GM19455 (cell line): ENCODE results near the gene USP36.
"Not testable (repeated sequence)": the region's sequence is repeated elsewhere in the genome, so short reads cannot be mapped to it uniquely, and the experiment has no call there.

ENCODE experiments used
- ATAC-seq: cut with Tn5 transposase; IDR thresholded peaks from one replicate; pipeline ENCODE4 v1.9.1; 2021; ENCODE audit not compliant: unreplicated experiment

Gene USP36

DNA sequence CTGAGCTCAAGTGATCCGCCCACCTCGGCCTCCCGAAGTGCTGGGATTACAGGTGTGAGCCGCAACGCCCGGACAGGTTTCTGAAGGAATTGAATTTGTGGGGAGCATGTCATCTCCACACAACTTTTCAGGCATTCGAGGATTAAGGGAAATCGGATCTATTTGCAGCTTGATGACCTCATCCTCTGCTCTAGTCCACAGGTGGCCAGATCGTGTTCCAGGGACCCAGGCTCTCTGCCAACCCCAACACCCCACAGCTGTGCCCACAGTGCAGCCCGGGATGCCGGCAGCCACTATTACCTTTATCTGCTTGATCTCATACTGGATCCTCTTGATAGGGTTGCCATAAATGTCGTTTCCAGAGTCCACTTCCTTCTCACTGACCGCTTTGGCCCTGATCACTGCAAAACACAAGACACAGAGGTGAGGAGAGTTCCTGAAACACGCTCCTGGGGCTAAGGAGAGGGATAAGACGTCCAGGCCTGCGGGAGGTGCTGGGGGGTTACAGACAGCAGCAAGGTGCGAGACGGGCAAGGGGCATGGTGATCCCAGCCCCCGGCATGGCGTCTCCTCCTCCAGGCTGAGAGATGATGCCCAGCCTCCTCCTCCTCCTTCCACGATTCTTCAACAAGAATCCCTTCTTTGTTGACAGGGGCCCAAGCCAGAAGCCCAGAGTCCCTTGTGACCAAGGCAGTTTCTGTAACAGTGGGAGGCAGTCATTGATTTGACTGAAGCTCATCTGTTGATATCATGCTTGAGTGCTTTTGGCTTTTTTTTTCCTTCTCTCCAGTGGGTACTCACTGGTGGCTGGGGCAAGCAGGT is 33.1 kb upstream of the USP36 start:
- no peak for ATAC-seq

DNA sequence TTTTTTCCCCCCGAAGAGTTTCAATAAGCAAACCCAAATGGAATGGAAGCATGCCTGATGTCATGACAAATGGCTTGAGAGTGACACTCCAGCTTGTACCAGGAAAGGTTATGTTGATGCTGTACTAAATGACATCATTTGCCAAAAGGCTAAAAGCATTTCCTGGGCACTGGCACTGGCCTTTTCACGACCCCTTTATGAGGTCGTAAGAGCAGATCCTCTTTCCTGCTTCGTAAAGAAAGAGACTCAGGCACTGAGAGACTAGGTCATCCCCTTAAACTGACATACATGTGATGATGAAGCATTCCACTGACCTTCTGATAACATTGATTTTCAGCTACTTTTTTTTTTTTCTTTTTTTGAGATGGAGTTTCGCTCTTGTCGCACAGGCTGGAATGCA is 31.9 kb upstream of the USP36 start:
- no peak for ATAC-seq

DNA sequence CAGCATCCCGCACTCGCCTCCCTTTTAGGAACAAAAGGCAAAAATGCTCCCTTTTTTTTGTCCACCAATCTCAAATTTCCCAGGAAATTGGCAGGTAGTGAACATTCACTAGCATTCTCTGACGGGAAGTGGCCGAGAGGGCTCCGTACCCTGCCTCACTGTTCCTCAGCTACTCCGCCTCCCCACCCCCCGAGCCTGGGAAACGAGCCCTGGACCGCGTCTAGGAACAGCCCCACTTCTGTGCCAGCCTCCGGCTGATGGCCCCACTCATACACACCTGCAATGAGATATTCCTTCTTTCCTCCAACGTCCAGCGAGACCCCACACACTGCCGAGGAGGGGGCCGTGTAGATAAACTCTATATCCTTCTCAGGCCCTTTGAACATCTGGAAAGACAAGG is 30.0 kb upstream of the USP36 start:
- no peak for ATAC-seq

DNA sequence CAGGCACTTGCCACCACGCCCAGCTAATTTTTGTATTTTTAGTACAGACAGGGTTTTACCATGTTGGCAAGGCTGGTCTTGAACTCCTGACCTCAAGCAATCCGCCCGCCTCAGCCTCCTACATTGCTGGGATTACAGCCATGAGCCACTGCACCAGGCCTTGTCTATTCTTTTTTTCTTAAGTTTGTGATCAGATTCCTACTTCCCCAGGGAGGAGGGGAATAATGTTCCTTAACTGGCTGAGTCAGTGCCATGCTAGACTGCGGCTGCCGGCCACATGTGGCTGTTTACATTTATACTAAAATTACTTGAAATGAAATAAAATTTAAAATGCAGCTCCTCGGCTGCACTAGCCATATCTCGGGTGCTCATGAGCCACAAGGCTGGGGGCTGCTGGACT is 27.8 kb upstream of the USP36 start:
- ATAC-seq, result no peak

DNA sequence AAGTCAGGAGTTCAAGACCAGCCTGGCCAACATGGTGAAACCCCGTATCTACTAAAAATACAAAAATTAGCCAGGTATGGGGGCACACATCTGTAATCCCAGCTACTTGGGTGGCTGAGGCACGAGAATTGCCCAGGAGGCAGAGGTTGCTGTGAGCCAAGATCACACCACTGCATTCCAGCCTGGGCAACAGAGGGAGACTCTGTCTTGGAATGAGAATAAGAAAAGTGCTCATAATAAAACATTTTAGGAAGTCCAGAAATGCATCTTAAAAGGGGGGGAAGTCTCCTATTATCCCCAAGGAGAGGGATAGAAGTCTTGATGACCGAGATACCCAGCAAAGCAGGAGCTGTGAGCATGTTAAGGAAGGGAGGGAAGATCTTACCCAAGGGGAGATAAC is 26.4 kb upstream of the USP36 start:
- ATAC-seq, result not testable (repeated sequence)

DNA sequence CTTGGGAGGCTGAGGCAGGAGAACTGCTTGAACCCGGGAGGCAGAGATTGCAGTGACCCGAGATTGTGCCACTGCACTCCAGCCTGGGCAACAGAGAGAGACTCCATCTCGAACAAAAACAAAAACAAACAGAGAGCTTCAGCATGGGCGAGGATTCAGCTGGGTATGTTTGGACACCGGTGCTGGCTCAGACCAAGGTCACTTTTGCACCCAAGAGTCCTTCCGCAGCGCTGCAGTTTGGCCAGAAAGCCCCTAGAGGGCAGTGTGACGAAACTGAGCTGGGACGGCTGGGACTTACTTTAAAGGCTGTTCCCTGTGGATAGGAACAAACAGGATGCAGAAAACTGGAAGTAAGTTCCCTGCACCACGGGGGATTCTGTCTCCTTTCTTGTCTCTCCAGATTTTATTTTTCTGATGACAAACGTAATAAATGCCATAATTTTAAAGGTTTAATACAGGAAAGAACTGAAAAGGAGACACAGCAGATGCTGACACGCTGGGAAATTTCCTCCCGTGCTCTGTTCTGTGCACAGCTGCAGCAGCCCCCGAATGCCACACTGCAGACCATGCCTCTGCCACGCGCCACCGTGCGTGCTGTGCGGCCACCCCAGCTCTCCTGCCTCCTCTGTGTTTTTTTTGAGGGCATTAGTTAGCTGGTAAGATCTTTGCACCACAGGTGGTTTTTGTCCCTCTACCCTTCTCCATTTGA is 25.2 kb upstream of the USP36 start:
- ATAC-seq, result no peak

DNA sequence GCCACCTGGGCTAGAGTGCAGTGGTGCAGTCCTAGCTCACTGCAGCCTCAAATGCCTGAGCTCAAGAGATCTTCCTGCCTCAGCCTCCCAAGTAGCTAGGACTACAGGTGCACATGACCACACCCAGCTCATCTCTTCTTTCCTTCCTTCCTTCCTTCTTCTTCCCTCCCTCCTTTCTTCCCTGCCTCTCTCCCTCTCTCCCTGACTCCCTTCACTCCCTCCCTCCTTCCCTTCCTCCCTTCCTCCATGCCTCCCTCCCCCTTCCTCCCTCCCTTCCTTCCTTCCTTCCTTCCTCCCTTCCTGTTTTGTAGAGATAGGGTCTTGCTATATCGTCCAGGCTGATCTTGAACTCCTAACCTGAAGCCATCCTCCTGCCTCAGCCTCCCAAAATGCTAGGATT is 23.5 kb upstream of the USP36 start:
- no peak for ATAC-seq

DNA sequence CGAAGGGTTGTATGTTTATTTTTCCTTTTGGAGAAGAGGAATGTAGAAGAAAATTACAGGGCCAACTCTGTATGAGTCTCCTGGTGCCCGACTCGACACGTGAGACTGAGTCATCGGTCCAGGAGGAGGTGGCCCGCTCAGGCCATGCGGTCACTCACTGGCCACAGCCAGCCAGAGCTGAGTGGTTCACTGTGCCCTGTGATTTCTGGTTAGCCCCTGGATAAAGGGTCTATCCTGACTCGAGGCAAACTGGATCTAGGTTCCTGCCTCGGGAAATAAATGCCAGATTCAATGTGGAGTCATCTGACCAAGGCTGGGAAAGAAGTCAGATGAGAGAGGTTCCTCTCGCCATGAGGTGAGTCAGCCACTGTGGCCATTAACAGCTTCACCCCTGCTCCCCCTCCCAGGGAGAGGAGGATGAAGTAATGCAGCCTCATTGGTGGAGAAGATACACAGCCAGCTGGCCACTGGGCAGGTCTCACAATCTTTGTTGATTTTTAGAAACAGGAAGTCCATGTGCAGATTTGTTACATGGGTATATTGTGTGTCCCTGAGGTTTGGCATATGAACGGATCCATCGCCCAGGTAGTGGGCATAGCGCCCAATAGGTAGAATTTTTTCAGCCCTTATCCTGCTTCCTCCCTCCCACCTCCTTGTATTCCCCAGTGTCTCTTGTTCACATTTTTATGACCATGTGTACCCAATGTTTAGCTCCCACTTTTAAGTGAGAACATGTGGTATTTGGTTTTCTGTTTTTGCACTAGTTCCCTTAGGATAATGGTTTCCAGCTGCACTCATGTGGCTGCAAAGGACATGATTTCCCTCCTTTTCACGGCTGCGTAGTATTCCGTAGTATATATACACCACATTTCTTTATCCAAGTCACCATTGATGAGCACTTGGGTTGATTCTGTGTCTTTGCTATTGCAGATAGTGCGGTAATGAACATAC is 21.7 kb upstream of the USP36 start:
- no peak for ATAC-seq

DNA sequence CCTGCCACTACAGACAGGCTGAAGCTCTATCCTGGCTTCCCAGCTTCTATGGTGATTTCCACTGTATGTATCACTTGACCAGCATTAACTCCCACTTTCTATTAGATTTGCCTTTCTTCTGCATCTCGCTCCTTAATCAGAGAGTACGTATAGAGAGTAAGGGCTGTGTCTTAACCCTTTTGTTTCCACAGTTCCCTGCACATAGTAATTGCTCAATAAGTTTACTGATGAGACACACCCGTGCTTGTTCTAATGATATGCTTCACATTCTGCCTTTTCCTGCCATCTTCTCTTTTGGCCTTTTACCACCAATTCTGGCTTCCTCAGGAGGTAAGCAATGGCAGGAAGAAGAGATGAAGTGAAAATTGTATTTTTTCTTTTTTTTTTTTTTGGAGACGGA is 20.6 kb upstream of the USP36 start:
- ATAC-seq, result no peak

DNA sequence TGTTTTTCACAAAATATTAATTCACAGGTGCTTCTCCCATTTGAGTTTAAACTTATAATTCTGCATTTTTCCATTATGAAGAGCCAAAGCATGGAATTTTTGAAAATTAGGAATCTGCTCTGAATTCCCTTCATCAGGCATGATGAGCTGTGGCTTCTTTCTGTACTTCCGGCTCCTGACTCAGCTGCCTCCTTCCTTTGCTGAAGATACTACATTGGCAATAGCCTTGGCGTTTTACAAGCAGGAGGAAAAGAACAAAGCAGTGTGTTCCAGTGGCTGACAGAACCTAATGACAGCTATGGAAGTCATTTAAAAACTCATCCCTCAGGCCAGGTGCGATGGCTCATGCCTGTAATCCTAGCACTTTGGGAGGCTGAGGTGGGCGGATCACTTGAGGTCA is 18.4 kb upstream of the USP36 start:
- no peak for ATAC-seq

DNA sequence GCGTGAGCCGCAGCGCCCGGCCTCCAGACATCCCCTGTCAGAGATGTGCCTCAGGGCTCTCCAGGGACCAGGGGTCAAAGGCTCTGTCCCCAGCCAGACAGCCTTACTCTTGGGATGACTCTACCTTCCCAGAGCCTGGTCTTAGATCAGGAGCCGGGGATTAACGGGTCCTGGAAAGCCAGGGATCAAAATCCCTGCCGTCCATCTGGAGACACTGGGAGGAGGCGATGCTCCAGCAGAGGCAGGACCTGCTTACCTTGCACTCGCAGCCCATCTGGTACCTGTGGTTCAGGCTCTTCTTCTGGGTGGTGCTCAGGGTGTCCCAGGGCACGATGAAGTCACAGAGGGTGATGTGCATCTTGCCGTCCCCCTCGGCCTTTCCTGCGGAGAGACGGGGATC is 16.7 kb upstream of the USP36 start:
- ATAC-seq, result no peak

DNA sequence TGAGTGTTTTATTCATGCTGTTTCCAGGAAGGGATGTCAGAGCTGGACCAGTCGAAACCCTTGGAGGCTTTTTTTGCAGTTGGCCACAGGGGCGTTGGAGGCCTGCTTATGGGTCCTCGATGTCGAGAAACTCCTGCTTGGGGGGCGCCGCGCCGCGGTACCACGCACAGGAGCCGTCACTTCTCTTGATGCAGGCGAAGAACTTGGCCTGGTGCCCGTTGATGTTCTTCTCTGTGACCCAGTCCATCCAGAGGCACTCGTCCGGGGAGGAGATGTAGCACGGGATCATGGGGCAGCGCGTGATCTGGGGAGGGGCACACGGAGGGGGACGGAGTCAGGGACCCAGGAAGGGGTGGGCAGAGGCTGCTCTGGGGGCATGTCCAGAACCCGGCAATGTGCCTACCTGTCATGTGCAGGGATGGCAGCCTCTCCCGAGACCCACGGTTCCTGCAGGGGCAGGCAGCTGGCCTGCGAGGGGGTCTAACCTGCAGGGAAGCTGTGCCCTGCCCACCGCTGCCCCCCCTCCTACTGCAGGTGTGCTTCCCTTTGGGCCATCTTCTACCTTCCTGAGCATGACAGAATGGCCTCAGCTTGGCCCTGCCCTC is 15.0 kb upstream of the USP36 start:
- no peak for ATAC-seq

DNA sequence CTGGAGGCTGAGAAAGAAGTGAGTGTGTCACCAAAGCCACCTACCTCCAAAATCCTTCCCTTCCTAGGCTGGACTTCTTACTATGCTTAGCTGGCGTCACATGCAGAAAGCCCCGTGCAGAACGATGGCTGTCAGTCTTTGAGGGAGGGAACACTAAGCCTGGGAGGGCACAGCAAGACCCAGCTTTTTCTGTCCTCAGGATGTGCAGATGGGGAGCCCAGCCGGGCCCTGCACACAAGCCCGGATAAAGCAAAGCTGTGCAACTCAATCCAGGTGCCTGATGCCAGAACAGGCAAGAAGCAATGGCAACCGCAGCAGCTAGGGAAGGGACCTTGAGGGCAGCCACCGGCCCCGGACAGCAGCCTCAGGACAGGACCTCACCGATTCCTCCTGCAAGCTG is 13.9 kb upstream of the USP36 start:
- ATAC-seq, result no peak

DNA sequence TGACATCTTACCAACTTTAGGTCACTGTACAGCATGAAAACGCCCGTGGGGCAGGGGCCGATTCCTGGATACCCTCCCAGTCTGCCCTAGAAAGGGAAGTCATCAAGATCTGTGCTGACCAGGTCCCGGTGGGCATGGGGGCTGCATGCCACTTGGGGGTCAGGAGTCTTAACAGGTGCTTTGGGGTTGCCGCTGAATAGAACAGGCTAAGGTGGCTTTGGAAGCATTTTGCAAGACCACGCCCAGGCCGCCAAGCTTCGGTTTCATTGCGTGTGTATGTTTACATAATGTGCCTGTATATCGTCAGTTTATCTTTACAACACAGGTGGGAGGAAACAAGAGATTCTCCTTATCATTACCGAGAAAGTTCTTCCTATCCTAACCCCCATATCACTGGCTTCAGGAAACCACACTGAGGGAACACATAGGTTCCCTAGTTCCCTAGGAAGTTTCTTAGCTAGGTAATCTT is 13.3 kb upstream of the USP36 start:
- no peak for ATAC-seq

DNA sequence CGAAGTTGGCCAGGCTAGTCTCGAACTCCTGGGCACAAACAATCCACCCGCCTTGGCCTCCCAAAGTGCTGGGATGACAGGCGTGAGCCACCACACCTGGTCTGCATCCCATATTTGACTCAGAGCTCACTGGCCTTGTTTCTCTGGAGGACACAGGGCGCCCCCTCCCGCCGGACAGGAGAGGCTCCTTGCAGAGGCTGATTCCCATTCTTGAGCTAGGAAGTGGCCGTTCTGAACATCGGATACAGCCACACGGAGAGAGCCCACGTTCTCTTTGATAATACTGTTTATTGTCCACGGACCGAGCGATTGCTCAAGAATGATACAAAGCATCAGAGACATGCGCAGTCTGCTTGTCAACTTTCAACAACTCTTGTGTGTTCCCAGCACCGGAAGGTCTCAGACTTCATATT is 12.1 kb upstream of the USP36 start:
- ATAC-seq, result no peak

DNA sequence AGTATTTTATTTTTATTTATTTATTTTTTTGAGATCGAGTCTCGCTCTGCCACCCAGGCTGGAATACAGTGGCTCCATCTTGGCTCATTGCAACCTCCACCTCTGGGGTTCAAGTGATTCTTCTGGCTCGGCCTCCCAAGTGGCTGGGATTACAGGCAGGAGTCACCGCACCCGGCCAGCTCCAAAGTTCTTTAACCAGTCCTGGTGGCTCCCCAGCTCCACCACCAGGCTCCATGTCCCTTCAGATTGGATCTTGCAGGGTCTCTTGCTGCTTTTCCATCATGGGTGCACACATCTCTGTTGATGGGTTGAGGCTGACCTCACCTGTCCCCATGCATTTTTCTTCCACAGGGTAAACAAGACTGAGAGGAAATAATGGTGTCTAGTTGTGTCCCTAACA is 8.4 kb upstream of the USP36 start:
- no peak for ATAC-seq

DNA sequence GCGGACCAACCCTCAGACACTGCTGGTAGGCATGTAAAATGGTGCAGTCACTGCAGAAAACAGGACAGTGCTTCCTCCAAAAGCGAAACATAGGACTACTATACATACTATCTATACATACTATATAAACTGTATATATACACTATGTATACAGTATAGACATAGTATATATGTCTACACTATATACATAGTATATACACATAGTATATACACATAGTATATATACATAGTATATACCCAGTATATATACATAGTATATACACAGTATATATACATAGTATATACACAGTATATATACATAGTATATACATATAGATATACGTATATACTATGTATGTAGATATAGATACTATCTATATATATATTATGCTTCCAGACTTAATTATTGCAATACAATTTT is 6.4 kb upstream of the USP36 start:
- ATAC-seq, result no peak

DNA sequence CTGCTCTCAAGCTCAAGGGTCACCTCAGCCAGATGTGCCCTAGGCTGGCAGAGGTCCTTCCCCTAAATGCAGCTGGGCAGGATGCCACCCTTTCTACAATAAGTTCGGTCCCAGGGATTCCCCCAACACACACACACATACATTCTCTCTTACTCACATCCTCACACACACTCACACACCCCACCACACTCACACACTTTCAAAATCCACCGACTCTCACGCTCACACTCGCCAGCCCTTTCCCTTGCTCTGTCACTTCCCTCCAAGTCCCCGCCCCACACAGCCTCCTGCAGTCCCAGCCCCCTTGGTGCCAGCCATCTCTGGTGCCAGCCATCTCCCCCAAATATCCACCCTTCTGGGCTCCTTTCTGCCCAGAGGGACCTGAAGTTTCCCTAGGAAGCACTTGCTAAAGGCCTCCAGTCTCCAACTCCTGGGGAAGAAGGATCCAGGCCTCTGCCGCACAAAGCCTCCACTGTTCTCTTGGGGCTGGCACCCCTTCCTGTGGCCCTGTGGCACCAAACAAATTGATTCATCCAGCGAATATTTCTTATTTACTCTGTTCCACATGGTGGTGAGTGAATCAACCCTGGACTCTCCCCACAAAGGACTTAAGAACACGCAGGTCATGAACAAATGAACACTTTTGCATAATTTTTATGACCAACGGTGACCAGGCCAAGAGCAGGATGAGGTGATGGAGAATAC is 3.8 kb upstream of the USP36 start:
- no peak for ATAC-seq

DNA sequence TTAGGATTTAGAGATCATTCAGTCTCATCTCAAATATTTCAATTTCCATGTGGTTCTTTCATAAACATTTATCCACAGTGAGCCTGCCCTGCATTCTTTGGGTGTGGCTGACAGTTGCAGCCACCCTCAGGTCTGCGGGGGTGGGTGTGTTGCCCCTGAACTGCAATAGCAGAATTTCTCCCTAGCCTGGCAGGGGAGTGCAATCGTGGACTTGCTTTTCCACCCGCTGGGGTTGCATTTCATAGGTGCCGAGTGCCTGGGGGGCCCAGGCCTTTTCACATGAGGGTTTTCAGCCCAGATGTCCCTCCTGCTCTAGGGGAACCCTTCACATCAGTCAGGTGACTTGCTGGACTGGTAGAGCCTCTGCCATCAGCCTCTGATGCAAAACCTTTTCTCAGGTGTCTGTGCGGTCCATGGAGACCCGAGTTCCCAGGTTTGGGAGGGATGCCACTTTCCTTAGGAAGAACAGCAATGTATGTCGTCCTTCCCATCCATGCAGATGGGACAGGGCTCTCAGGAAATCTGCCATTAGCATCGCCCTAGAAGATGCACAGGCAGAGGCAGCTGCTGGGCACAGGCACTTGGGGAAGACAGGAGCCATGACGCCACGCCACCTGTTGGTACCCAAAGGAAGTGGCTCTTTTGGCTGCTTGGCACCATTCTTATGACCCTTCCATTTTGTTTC is 2.4 kb upstream of the USP36 start:
- ATAC-seq, result no peak

DNA sequence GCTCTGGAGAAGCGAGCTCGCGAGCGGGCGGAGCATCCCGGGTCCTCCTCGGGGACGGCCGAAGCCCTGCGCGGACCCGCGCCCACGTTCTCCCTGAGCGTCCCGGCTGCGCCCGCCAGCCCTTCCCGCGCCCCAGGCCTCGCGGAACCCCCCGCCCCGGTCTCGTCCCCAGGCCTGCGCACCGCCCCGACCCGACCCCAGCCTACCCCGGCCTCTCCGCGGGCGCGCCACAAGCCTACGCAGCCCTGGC is 159 bp downstream of the USP36 start:
- no peak for ATAC-seq
